Coronary artery (tissue), 2 donors: ENCODE results near the gene RASGRP4.
"Not testable (repeated sequence)": the region's sequence is repeated elsewhere in the genome, so short reads cannot be mapped to it uniquely, and the experiment has no call there.

Experiments
- DNase-seq: peaks from one replicate; pipeline ENCODE4 v3.0.0-alpha.2; 2017; ENCODE audit warnings: low spot score
- H3K27ac ChIP-seq, 2 donors: fragments of 200-600 bp; sonication (generic); one replicate each; pipeline ENCODE4 v1.5.1; 2016 to 2019
- H3K4me3 ChIP-seq: fragments of 200-600 bp; sonication (generic); 2 replicates; pipeline ENCODE4 v1.5.1; 2016; ENCODE audit warnings: mild to moderate bottlenecking, moderate library complexity
- CTCF ChIP-seq: fragments of 200-600 bp; sonication (generic); IDR thresholded peaks from one replicate; pipeline ENCODE4 v1.5.1; 2019; ENCODE audit warnings: antibody characterized with exemption

The RASGRP4 gene

GRCh38 chr19:38434549-38435051 is 8.6 kb upstream of the RASGRP4 start:
- no peak for DNase-seq
- Histone ChIP-seq H3K27ac (peak overlapping the region in 1 of 2 donors; percentile 32), H3K4me3 (peak overlapping the region; percentile 37)
- TF ChIP-seq CTCF, result no peak

- DNase-seq, result no peak
- H3K4me3 ChIP-seq, result peak within 1 kb of the TSS; percentile 37
- no peak for TF ChIP-seq CTCF
- peak within 1 kb of the TSS in 1 of 2 donors; percentile 32 for H3K27ac ChIP-seq
Observed at GRCh38 chr19:38433268-38433733, 7.3 kb upstream of the RASGRP4 start, which contains the start of gene RYR1. Gene RYR1, plus strand, starts transcription at chr19:38433691. Its CDS starts 139 bp downstream, at chr19:38433830.

GRCh38 chr19:38430931-38431330 is 4.9 kb upstream of the RASGRP4 start:
- no peak for TF ChIP-seq CTCF
- Histone ChIP-seq H3K27ac (no peak overlapping the region), H3K4me3 (no peak overlapping the region)
- DNase-seq, result no peak

GRCh38 chr19:38429811-38430156 is 3.8 kb upstream of the RASGRP4 start:
- Histone ChIP-seq H3K4me3 (no peak overlapping the region), H3K27ac (no peak overlapping the region)
- TF ChIP-seq CTCF, result no peak
- DNase-seq, result no peak

GRCh38 chr19:38429055-38429810 is 3.2 kb upstream of the RASGRP4 start:
- DNase-seq, result no peak
- Histone ChIP-seq H3K27ac (no peak overlapping the region), H3K4me3 (no peak overlapping the region)
- no peak for TF ChIP-seq CTCF

GRCh38 chr19:38427035-38427677 is 1.1 kb upstream of the RASGRP4 start:
- H3K4me3 ChIP-seq, H3K27ac ChIP-seq, DNase-seq: not testable (repeated sequence)

GRCh38 chr19:38425222-38425809 is 703 bp downstream of the RASGRP4 start:
- no peak for DNase-seq
- H3K4me3 ChIP-seq, result peak overlapping the region; percentile 57
- H3K27ac ChIP-seq, result no peak overlapping the region
- no peak for TF ChIP-seq CTCF
